ENCODE results near the gene PKN2. TPM values are rescaled to one million over a fixed set of nuclear protein-coding genes. Genes with fewer than 3 reads are reported as not detected.

Gene PKN2
- total RNA-seq, 4 donors from 2014 or later: 31.4 to 80.4 (median 64.1) TPM

DNA sequence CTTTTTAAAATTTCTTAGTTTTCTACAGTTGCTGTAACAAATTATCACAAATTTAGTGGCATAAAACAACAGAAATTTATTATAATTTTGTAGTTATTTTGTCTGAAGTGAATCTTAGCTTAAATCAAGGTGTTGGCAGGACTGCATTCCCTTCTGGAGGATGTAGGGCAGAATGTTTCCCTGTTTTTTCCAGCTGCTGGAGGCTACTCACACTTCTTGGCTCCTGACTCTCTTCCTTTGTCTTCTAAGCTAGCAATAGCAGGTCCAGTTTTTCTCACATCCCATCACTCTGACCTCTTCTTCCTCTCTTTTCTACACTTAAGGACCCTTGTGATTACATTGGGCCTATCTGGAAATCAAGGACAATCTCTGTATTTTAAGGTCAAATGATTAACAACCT, 84.1 kb downstream of the PKN2 start:
- intact Hi-C loops (cut with DNase I; ENCODE audit: low total_unique reads): no loop called here
- Histone ChIP-seq H3K9me3 (no peaks in the 10 kb centered on the region), H3K27me3 (no peaks in the 10 kb centered on the region), H3K36me3 (peaks cover 0 to 20% (median 7%) of the 10 kb centered on the region in 4 donors), H3K27ac (no peak overlapping the region), H3K4me3 (no peak overlapping the region), H3K4me1 (peaks cover 0 to 2% (median 0%) of the 10 kb centered on the region in 4 donors)
- in situ Hi-C loops (cut with MboI; ENCODE audit: low pct_ligation_motif_present in 1 of 4, low pct_unique_long_range_greater_than_20kb in 1 of 4, low sequenced_read_pairs in 3 of 4): no loop called here
- TF ChIP-seq POLR2AphosphoS5 (IDR thresholded peaks at IDR 0.05) (no peak), EP300 (IDR thresholded peaks at IDR 0.05; ENCODE audit: low read depth) (no peak), POLR2A (IDR thresholded peaks at IDR 0.05) (no peak)
- TF ChIP-seq, protein P1, sequence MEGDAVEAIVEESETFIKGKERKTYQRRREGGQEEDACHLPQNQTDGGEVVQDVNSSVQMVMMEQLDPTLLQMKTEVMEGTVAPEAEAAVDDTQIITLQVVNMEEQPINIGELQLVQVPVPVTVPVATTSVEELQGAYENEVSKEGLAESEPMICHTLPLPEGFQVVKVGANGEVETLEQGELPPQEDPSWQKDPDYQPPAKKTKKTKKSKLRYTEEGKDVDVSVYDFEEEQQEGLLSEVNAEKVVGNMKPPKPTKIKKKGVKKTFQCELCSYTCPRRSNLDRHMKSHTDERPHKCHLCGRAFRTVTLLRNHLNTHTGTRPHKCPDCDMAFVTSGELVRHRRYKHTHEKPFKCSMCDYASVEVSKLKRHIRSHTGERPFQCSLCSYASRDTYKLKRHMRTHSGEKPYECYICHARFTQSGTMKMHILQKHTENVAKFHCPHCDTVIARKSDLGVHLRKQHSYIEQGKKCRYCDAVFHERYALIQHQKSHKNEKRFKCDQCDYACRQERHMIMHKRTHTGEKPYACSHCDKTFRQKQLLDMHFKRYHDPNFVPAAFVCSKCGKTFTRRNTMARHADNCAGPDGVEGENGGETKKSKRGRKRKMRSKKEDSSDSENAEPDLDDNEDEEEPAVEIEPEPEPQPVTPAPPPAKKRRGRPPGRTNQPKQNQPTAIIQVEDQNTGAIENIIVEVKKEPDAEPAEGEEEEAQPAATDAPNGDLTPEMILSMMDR (IDR thresholded peaks at IDR 0.05): no peak
- DNase-seq: no peak

DNA sequence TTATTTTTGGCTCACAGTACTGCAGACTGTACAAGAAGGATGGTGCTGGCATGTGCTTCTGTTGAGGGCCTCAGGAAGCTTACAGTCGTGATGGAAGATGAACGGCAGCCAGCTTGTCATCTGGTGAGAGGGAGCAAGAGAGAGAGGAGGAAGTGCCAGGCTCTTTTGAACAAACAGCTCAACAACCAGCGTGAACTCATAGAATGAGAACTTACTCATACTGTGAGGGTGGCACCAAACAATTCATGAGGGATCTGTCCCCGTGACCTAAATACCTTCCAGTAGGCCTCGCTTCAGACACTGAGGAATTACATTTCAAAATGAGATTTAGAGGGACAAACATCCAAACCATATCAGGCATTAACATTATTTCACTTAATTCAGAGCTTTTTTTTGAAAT, 84.7 kb downstream of the PKN2 start:
- Histone ChIP-seq H3K4me1 (peaks cover 0 to 9% (median 0%) of the 10 kb centered on the region in 4 donors), H3K27me3 (no peaks in the 10 kb centered on the region), H3K36me3 (peaks cover 0 to 20% (median 7%) of the 10 kb centered on the region in 4 donors), H3K9me3 (no peaks in the 10 kb centered on the region), H3K4me3 (no peak overlapping the region), H3K27ac (no peak overlapping the region)
- in situ Hi-C loops (cut with MboI; ENCODE audit: low pct_ligation_motif_present in 1 of 4, low pct_unique_long_range_greater_than_20kb in 1 of 4, low sequenced_read_pairs in 3 of 4): no loop called here
- TF ChIP-seq POLR2AphosphoS5 (IDR thresholded peaks at IDR 0.05): no peak
- no peak for TF ChIP-seq EP300 (IDR thresholded peaks at IDR 0.05; ENCODE audit: low read depth)
- TF ChIP-seq POLR2A (IDR thresholded peaks at IDR 0.05): no peak
- TF ChIP-seq, protein P1 (IDR thresholded peaks at IDR 0.05): no peak
- no peak for DNase-seq
- intact Hi-C loops (cut with DNase I; ENCODE audit: low total_unique reads): no loop called here
- 90 to 98% methylated on average over 5 of the region's 5 CpGs for WGBS, 2 donors (ENCODE audit: low coverage in 1 of 2)

DNA sequence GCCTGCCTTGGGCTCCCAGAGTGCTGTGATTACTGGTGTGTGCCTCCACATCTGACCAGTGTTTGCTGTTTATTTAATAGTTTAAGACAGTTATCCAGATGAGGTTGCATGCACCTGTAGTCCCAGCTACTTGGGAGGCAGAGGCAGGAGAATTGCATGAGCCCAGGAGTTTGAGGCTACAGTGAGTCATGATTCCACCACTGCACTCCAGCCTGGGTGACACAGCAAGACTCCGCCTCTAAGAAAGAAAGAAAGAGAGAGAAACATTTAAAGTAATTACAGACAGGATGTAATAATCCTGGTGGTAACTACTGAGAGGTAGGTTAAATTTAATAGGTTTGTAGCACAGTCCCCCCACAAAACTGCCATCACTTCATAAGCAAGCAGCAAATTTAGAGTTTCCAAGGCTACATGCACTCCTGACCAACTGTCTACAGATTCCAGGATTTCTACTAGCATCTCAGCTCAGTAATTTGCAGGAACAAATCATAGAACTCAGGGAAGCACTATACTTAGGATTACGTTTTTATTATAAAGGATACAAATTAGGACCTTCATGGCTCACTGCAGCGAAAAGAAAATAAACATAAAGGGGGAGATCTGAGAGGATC, 89.6 kb downstream of the PKN2 start:
- TF ChIP-seq EP300 (IDR thresholded peaks at IDR 0.05; ENCODE audit: low read depth) (no peak), POLR2AphosphoS5 (IDR thresholded peaks at IDR 0.05) (no peak), POLR2A (IDR thresholded peaks at IDR 0.05) (no peak)
- TF ChIP-seq, protein P1 (IDR thresholded peaks at IDR 0.05): no peak
- no peak overlapping the region for H3K4me3 ChIP-seq
- WGBS, 2 donors (ENCODE audit: low coverage in 1 of 2): 85 to 86% methylated on average over 3 of the region's 3 CpGs
- H3K27ac ChIP-seq: peak overlapping the region; percentile 60 to 80 (median 76)
- in situ Hi-C loops (cut with MboI; ENCODE audit: low pct_ligation_motif_present in 1 of 4, low pct_unique_long_range_greater_than_20kb in 1 of 4, low sequenced_read_pairs in 3 of 4): no loop called here
- H3K27me3 ChIP-seq: no peaks in the 10 kb centered on the region
- H3K9me3 ChIP-seq: no peaks in the 10 kb centered on the region
- H3K4me1 ChIP-seq: peaks cover 0 to 20% (median 0%) of the 10 kb centered on the region in 4 donors
- peak; percentile 26 for DNase-seq
- intact Hi-C loops (cut with DNase I; ENCODE audit: low total_unique reads): no loop called here
- peaks cover 0 to 26% (median 11%) of the 10 kb centered on the region in 4 donors for H3K36me3 ChIP-seq

DNA sequence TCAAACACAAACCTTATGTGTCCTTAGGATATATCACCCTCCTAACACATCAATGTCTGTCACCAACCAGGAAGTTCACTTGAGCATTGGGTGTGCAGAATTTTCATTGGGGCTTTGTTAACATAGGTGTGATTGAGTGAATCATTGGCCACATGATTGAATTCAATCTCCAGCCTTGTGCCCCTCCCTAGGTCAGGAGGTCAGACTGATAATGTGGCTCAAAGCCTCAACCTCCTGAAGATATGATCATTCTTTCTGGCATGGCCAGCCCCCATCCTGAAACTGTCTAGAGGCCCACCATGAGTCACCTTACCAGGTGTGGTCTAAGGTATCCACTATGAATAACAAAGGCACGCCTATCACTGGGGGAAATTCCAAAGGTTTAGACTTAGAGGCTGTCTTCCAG, 90.1 kb downstream of the PKN2 start:
- Histone ChIP-seq H3K27ac (peak overlapping the region; percentile 60 to 80 (median 76)), H3K4me3 (no peak overlapping the region), H3K36me3 (peaks cover 0 to 21% (median 10%) of the 10 kb centered on the region in 4 donors), H3K4me1 (peaks cover 0 to 20% (median 0%) of the 10 kb centered on the region in 4 donors), H3K27me3 (no peaks in the 10 kb centered on the region), H3K9me3 (no peaks in the 10 kb centered on the region)
- DNase-seq: peak; percentile 66
- in situ Hi-C loops (cut with MboI; ENCODE audit: low pct_ligation_motif_present in 1 of 4, low pct_unique_long_range_greater_than_20kb in 1 of 4, low sequenced_read_pairs in 3 of 4): no loop called here
- 33 to 53% methylated on average over 1 of the region's 1 CpG for WGBS, 2 donors (ENCODE audit: low coverage in 1 of 2)
- intact Hi-C loops (cut with DNase I; ENCODE audit: low total_unique reads): no loop called here
- TF ChIP-seq POLR2A (IDR thresholded peaks at IDR 0.05): peak; percentile 41
- TF ChIP-seq POLR2AphosphoS5 (IDR thresholded peaks at IDR 0.05): peak in 2 of 3 donors; percentile 45 to 55
- peak; percentile 17 for TF ChIP-seq EP300 (IDR thresholded peaks at IDR 0.05; ENCODE audit: low read depth)
- TF ChIP-seq, protein P1 (IDR thresholded peaks at IDR 0.05): no peak

Data from transverse colon (tissue), 4 donors.